ENCODE measurements around the gene GAL. TPM values are rescaled to one million over a fixed set of nuclear protein-coding genes. Genes with fewer than 3 reads are reported as not detected.

GAL gene
- total RNA-seq, 1 experiment from 2014 or later, result 65.2 TPM

DNA sequence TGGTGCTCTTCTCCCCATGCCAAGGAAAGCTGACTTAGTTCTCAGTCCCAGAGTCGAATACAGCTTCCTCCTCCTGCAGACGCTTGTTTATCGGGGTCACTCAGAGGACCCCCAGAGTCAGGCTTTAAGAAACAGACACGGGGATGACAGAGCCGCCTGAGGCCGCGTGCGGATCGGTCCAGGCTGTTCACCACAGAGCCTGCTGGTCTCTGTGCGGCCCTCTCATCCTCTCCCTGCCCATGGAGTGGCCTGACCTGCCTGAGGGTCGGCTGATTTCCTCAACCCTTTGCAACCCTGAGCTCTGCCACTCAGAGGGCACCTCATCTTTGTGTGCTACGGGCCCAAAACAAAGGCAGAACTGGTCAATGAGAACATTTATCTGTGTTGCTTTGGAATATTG is 2.1 kb downstream of the GAL start:
- no peak overlapping the region for H2AK5ac ChIP-seq (ENCODE audit: insufficient read length, low read length)
- no peak overlapping the region for H3K4me2 ChIP-seq (ENCODE audit: insufficient read depth, insufficient read length, low read length)
- no peak overlapping the region for H3K18ac ChIP-seq (ENCODE audit: insufficient read length, low read depth, low read length)
- peak overlapping the region; percentile 26 to 43; a peak in 4 of 5 replicates for H3K4me3 Mint-ChIP-seq
- H3K79me2 ChIP-seq (ENCODE audit: insufficient read depth, low read length), result no peaks in the 10 kb centered on the region
- no peaks in the 10 kb centered on the region for H3K9me3 Mint-ChIP-seq
- H4K20me1 ChIP-seq (ENCODE audit: control insufficient read depth, insufficient read depth, insufficient read length), result no peaks in the 10 kb centered on the region
- no peak overlapping the region for H2BK12ac ChIP-seq (ENCODE audit: insufficient read length, low read depth, low read length)
- TF ChIP-seq, protein P1, sequence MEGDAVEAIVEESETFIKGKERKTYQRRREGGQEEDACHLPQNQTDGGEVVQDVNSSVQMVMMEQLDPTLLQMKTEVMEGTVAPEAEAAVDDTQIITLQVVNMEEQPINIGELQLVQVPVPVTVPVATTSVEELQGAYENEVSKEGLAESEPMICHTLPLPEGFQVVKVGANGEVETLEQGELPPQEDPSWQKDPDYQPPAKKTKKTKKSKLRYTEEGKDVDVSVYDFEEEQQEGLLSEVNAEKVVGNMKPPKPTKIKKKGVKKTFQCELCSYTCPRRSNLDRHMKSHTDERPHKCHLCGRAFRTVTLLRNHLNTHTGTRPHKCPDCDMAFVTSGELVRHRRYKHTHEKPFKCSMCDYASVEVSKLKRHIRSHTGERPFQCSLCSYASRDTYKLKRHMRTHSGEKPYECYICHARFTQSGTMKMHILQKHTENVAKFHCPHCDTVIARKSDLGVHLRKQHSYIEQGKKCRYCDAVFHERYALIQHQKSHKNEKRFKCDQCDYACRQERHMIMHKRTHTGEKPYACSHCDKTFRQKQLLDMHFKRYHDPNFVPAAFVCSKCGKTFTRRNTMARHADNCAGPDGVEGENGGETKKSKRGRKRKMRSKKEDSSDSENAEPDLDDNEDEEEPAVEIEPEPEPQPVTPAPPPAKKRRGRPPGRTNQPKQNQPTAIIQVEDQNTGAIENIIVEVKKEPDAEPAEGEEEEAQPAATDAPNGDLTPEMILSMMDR (conservative IDR thresholded peaks at IDR 0.05), result no peak
- H3K4me1 Mint-ChIP-seq, result peaks cover 30 to 32% of the 10 kb centered on the region in 2 experiments
- no peak overlapping the region for H2BK15ac ChIP-seq (ENCODE audit: low read depth, low read length)
- H2BK5ac ChIP-seq (ENCODE audit: insufficient read length, low read length), result no peak overlapping the region
- H3T11ph ChIP-seq (ENCODE audit: low read length), result no peak overlapping the region
- no peak overlapping the region for H3K23ac ChIP-seq (ENCODE audit: insufficient read length, low read depth, low read length)
- H4K8ac ChIP-seq (replicated peaks; ENCODE audit: insufficient read length, low read depth, low read length), result no peak overlapping the region
- no peak overlapping the region for H3K9ac ChIP-seq (ENCODE audit: extremely low read depth, insufficient read length, low read length)
- no peak overlapping the region for H3K27ac ChIP-seq (ENCODE audit: insufficient read length, low read depth, low read length)
- peaks cover 6% of the 10 kb centered on the region for H3K23me2 ChIP-seq (ENCODE audit: insufficient read length, low read depth, low read length, poor library complexity, severe bottlenecking)
- no peaks in the 10 kb centered on the region for H3K79me1 ChIP-seq (ENCODE audit: insufficient read depth, low read depth, low read length, poor library complexity, severe bottlenecking)
- no peak overlapping the region for H3K14ac ChIP-seq (ENCODE audit: insufficient read depth, low read length)
- H3K4ac ChIP-seq (ENCODE audit: low read depth, low read length), result no peak overlapping the region
- no peak overlapping the region for H3K27ac Mint-ChIP-seq
- H3K27me3 Mint-ChIP-seq (ENCODE audit: low read depth), result peaks cover 44% of the 10 kb centered on the region
- no peak overlapping the region for H4K5ac ChIP-seq (ENCODE audit: insufficient read length, low read depth, low read length)
- no CpG with 5 or more reads among the region's 12 CpGs for WGBS (ENCODE audit: extremely low coverage, insufficient read length, low lambda C conversion rate)
- H3K27me3 ChIP-seq (ENCODE audit: insufficient read depth, low read length), result peaks cover 18% of the 10 kb centered on the region; the same call in 1 of the 2 replicates
- H2BK120ac ChIP-seq (ENCODE audit: low read depth, low read length, poor library complexity, severe bottlenecking), result no peak overlapping the region
- no peak overlapping the region for H3K56ac ChIP-seq (ENCODE audit: insufficient read length, low read depth, low read length)
- no peak for DNase-seq
- no peak overlapping the region for H4K91ac ChIP-seq (ENCODE audit: insufficient read length, low read depth, low read length)
- H3K4me1 ChIP-seq (ENCODE audit: insufficient read depth, low read length), result no peaks in the 10 kb centered on the region; the same call in 1 of the 2 replicates
- H3K36me3 Mint-ChIP-seq (ENCODE audit: insufficient read depth in 1 of 3, low read depth in 3 of 3), result peaks cover 3 to 50% (median 31%) of the 10 kb centered on the region in 3 experiments
- H3K9me3 ChIP-seq (ENCODE audit: control insufficient read depth, low read depth, low read length), result no peaks in the 10 kb centered on the region
- H2BK20ac ChIP-seq (ENCODE audit: low read depth, low read length, poor library complexity, severe bottlenecking), result no peak overlapping the region
- H2AFZ ChIP-seq (ENCODE audit: low read length), result no peak overlapping the region
